Myocyte (in vitro differentiated cells): Measurements from ENCODE around the gene RUNDC1. TPM values are rescaled to one million over a fixed set of nuclear protein-coding genes. Genes with fewer than 3 reads are reported as not detected.
"Not testable (repeated sequence)": the region's sequence is repeated elsewhere in the genome, so short reads cannot be mapped to it uniquely, and the experiment has no call there.

Source experiments
- DNase-seq: peaks from one replicate; pipeline ENCODE4 v3.0.0-alpha.2; 2012; ENCODE audit warnings: low read depth
- total RNA-seq: library from RNA; depleted of rRNA; stranded (reverse); fragments of >200 nt; gene quantifications from 2 replicates; pipeline ENCODE4 v1.2.3, GENCODE V29; 2014

The RUNDC1 gene
- total RNA-seq, 1 donor from 2014 or later, result 14.8 TPM

DNA sequence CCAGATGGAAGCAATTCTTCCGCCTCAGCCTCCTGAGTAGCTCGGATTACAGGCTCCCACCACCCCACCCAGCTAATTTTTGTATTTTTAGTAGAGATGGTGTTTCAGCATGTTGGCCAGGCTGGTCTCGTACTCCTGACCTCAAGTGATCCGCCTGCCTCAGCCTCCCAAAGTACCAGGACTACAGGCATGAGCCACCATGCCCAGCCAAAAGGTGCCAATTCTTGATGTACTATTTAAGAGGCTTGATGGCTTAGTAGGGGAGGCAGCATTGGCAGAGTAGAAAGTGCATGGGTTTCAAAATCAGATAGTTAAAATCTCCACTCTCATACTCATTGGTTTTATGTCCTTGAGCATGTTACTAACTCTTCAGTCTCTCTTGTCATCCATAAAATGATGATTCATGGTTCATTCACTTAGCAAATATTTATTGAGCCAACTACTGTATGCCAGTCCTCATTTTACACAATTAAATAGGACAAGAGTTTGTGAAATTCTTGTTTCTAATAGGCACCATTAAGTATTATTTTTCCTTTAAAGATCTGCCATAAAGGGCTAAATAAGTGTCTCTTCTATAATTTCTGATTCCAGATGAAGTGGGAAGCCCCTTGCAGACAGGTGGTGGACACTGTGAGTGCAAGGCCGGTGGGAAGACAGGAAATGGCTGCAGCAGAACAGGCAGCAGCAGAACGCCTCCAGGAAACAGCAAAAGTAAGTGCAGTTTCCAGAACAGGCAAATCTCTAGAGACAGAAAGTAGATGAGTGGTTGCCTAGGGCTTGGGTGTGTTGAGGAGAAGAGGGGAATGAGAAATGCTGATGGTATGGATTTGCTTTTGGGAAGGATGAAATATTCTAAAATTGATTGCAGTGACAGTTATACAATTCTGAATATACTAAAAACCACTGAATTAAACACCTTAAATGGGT, 9.6 kb downstream of the RUNDC1 start:
- no peak for DNase-seq

- DNase-seq, result no peak
Observed at GRCh38 chr17:42991471-42991870, 11.1 kb downstream of the RUNDC1 start.

- no peak for DNase-seq
Observed at GRCh38 chr17:42992872-42993271, 12.5 kb downstream of the RUNDC1 start.

GRCh38 chr17:42993913-42994312, 13.5 kb downstream of the RUNDC1 start:
- not testable (repeated sequence) for DNase-seq

DNA sequence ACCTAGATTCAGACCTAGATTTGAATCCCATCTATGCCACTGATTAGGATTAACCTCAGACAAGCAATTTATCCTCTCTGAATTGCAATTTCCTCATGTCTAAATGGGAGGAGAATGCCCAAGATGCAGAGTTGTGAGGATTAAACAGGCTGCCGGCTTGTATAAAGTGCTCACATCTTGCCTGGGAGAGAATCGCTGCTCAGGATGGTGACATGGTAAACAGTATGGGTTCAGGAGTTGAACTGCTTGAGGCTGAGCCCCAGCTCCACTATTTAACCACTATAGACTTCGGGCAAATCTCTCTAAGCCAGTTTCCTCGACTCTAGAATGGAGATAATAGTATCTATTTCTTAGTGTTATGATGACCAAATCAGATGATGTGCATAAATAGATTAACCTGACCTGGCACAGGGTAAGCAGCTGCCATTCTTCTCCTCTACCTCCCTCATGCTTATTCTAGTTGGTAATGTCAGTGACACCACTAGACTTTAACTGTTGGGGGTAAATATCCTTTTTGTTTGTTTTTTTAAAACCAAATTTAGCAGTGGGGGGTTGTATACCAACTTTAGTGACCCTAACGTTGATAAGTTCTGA, 17.1 kb downstream of the RUNDC1 start:
- DNase-seq, result no peak

DNA sequence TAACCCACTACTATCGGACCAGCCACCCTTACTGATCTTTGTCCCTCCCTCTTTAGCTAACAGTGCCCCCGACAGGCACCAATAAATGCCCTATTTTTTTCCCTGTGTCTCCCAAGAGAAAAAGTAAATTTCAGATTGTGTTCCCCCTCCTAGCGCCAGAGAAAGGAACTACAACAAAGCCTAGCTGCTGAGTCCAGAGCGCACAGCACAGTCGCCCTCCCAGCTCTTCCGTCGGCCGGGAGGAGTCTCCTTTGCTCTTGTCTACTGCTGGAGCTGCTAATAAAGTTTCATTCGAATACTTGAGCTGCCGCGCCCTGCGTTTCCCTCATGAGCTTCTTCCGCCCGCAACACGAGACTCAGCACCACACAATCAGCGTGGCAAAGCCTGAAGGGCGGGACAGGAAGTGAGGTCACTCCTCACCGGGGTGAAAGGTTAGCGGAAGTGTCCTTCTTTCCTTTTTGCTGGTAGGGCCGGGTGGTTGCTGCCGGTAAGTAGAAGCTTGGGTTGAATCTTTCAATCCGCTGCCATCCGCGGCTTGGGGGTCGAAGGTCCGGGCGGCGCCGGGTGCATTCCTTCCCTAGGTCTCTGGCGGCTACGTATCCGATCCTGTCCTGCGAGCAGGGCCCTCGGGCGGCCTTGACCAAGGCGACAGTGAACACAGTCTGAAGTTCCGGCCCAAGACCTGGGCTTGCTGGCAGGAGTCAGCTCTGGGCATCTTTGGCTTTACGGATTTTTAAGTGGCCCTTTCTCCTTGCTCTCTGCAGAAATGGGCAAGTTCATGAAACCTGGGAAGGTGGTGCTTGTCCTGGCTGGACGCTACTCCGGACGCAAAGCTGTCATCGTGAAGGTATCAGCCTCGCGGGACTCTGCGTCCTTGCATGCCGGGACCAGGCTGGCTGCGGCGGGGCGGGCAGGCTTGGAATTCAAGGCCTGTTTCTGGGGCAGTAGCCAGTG, 17.9 kb downstream of the RUNDC1 start, which contains the start of gene RPL27:
Gene RPL27 (plus strand): TSS at position 436 of the 955 bp plus-strand sequence. CDS start 332 bp downstream, at position 768.
- peak; percentile 100 for DNase-seq

DNA sequence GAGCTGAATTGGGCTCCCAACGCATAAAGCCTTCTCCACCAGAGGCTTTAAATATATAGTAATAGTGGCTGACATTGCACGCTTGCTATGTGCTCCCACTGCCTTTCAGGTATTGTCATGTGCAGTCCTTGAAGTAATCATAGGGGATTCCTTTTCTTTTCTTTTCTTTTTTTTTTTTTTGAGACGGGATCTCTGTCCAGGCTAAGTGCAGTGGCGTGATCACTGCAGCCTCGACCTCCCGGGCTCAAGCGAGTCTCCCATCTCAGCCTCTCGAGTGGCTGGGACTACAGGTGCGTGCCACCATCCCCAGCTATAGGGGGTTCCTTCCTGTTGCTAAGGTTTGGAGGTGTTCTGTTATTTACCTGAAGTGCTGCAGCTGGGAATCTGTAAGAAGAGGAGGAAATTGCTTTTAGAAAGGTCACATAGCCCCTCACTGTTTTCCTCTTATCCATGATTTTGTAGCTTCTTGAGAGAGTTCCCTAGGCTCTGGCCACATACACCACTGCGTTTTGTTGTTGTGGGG, 18.7 kb downstream of the RUNDC1 start:
- DNase-seq, result no peak

GRCh38 chr17:43000894-43001293, 20.5 kb downstream of the RUNDC1 start:
- DNase-seq, result not testable (repeated sequence)

GRCh38 chr17:43003542-43004172, 23.3 kb downstream of the RUNDC1 start:
- peak; percentile 72 for DNase-seq

DNA sequence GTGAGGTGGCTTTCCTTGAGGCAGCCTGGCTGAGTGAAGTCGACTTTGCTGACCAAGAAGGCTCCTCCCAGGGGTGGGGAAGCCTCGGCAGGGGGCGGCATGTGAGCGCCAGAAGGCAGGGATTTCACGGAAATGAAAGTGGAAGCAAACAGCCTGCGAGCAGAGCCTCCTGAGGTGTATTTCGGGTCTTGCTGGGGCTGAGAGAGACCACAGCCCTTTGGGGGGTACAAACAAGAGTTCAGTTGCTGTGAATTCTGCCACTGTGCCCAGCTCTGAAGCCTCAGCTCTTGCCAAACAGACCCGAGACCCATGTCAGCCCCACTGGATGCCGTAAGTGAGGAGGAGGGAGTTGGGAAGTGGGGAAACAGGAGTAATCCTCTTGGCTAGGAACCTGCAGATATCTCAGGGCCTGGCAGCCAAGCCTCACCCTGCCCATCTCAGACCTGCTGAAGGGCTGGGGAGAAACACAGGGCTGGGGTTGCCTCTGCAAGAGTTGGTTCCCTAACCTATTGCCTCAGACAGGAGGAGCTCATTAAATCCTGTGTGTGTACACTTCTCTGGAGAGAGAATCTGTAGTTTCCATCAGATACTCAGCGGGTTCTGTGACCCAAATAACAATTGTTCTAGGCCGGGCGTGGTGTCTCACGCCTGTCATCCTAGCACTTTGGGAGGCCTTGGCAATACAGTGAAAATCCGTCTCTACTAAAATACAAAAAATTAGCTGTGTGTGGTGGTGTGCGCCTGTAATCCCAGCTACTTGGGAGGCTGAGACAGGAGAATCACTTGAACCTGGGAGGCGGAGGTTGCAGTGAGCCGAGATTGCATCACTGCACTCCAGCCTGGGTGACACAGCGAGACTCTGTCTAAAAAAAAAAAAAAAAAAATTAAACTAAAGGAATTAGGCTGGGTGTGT, 26.5 kb downstream of the RUNDC1 start, which contains the start of gene IFI35:
Gene IFI35 (plus strand): TSS at position 146 of the 913 bp plus-strand sequence. CDS start 164 bp downstream, at position 310.
- DNase-seq, result peak; percentile 78

- DNase-seq, result no peak
Observed at GRCh38 chr17:43010667-43011308, 30.4 kb downstream of the RUNDC1 start.

GRCh38 chr17:43011728-43012472, 31.5 kb downstream of the RUNDC1 start:
- peak; percentile 54 for DNase-seq

DNA sequence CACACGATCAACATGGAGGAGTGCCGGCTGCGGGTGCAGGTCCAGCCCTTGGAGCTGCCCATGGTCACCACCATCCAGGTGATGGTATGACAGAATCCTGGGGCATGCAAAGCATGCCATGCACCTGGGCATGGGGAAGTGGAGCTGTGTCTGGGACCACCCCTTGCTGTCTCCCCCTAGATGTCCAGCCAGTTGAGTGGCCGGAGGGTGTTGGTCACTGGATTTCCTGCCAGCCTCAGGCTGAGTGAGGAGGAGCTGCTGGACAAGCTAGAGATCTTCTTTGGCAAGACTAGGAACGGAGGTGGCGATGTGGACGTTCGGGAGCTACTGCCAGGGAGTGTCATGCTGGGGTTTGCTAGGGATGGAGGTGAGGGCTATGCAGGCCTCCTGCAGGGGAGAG, 32.9 kb downstream of the RUNDC1 start:
- DNase-seq, result no peak

DNA sequence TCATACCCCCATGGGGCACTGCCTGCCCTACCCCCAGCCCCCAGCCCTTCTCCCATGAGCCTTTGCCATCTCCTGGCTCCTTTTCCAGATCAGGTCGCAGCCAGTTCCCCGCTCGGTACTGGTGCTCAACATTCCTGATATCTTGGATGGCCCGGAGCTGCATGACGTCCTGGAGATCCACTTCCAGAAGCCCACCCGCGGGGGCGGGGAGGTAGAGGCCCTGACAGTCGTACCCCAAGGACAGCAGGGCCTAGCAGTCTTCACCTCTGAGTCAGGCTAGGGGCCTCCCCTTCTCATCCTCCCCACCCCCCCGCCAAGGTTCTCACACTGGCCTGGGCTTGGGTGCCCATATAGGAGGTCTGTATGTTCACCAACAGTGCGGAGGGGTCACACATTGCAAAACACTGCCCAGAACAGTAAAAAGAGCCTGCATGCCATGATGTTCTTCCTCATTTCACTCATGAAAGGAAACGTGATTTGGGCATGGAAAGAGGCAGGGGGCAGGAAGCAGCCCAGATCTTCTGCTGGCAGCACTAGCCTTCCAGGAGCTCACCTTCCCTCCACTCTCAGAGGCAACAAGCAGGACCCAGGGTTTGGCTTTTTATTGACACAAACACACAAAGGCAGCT, 33.8 kb downstream of the RUNDC1 start:
- DNase-seq, result no peak

- peak; percentile 95 for DNase-seq
Observed at GRCh38 chr17:43014649-43015542, 34.5 kb downstream of the RUNDC1 start.

DNA sequence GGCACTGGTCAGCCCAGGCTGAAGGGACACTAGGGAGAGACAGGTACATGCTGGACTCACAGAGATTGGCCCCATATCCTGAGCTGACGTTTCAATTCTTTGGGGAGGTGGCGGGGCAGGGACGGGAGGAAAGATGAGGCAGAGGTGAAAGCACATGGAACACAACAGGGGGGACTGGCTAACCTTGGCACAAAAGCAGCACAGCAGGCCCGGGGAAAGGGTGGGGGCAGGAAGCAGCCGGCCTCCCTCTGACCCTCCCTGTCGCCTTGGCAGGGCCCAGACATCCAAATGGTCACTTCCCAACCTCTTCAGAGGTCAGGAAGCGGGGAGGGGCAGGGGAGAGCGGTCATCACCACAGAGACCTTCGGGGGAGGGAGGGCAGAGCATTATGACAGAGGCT, 35.2 kb downstream of the RUNDC1 start:
- peak; percentile 73 for DNase-seq

GRCh38 chr17:43016216-43016615, 35.9 kb downstream of the RUNDC1 start:
- no peak for DNase-seq
